ENCODE data around the gene NOS1AP.

GRCh38 chr1:162279136-162279498 is 209.6 kb downstream of the NOS1AP start:
- TF ChIP-seq, protein P1, sequence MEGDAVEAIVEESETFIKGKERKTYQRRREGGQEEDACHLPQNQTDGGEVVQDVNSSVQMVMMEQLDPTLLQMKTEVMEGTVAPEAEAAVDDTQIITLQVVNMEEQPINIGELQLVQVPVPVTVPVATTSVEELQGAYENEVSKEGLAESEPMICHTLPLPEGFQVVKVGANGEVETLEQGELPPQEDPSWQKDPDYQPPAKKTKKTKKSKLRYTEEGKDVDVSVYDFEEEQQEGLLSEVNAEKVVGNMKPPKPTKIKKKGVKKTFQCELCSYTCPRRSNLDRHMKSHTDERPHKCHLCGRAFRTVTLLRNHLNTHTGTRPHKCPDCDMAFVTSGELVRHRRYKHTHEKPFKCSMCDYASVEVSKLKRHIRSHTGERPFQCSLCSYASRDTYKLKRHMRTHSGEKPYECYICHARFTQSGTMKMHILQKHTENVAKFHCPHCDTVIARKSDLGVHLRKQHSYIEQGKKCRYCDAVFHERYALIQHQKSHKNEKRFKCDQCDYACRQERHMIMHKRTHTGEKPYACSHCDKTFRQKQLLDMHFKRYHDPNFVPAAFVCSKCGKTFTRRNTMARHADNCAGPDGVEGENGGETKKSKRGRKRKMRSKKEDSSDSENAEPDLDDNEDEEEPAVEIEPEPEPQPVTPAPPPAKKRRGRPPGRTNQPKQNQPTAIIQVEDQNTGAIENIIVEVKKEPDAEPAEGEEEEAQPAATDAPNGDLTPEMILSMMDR (IDR thresholded peaks at IDR 0.05 in 2 of 3, conservative IDR thresholded peaks at IDR 0.05 in 1 of 3; ENCODE audit: insufficient read depth in 2 of 3, low read depth in 1 of 3, low read length in 3 of 3) = no peak
- no peak for TF ChIP-seq NR3C1 (CRISPR knock-in tag; IDR thresholded peaks at IDR 0.05)
- TF ChIP-seq POLR2A (conservative IDR thresholded peaks at IDR 0.05) = no peak
